GM18909 (cell line): ENCODE data around the gene ZC3H8.
A peak's percentile ranks its signal among the peaks of the same experiment; 100 is the strongest.
"Not testable (repeated sequence)": the region's sequence is repeated elsewhere in the genome, so short reads cannot be mapped to it uniquely, and the experiment has no call there.

Source experiments
- ATAC-seq: cut with Tn5 transposase; IDR thresholded peaks from one replicate; pipeline ENCODE4 v1.9.1; 2021; ENCODE audit warnings: mild to moderate bottlenecking; ENCODE audit not compliant: unreplicated experiment, poor library complexity

ZC3H8 gene

DNA sequence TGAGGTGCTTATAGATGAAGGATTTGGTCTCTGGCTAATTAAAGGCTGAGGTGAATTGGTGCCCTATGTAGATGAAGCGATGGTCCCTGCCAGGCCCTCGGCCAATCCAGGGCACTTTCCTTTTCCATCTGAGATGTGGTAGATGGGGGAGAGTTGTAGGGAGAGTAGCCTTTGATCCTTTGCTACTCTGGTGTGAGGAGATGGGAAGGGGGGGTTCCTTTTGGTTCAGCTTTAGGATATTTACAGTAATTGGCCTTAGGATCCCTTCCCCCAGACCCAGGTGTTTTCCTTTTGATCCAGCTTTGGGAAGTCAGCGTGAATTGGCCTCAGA is 5.4 kb upstream of the ZC3H8 start:
- ATAC-seq = no peak

DNA sequence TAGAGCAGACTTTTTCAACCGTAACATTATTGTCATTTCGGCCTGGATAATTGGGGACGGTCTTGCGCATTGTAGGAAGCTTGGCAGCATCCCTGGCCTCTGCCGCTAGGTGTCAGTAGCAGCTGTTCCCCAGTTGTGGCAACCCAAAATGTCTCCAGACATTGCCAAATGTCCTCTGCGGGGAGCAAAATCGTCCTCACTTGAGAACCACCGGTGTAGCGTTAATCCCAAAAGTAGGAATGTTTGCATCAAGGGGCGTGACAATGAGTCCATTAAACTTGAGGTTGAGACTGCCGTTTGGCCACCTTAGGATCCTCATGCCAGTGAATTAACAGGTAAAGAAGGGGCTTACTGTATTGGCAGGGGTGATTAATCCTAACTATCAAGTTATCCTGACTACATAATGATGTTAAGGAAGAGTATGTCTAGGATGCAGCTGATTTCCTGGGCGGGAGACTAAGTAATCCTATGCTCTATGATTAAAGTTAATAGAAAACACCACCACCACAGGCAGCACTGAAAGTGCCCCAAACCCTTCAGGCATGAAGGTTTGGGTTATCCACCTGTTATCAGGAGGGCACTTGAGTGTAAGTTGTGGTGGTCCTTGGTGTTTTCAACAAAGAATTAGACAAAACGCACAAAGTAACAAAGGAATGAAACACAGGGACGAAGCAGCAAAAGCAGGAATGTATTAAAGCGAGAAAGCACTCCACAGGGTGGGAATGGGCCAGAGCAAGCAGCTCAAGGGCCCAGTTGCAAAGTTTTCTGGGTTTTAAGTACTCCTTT is 4.9 kb upstream of the ZC3H8 start:
- ATAC-seq = peak; percentile 49

DNA sequence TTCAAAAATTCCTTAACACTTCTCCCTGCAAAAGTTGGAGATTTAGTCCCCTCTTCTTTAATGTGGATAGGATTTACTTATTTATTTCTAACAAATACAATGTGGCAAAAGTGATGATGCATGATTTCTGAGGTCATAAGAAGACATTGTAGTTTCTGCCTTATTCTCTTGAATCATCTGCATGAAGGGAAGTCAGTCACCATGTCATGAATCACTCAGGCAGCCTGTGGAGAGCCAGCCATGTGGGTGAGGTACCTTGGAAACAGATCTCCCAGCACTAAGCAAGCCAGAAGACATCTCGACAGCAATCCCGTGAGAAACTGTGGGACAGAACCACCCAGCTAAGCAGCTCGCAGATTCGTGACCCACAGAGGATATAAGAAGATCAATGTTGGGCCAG is 2.7 kb upstream of the ZC3H8 start:
- no peak for ATAC-seq

DNA sequence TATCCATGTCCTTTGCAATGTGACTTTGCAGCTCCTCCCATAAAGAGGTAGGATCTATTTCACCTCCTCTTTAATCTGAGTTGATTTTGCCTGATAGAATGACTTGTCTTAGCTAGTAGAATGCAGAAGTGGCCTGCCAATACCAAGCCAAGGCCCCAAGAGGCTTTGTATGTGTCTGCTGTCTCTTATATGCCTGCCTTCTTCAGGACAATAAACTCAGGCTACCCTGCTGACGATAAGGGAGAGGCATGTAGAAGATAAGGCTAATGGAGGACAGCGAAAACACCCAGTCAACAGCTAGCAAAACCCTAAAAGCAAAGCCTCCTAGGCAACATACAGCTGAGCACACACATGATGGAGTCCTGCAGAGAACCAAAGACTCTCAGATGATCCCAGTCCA is 1.8 kb upstream of the ZC3H8 start:
- no peak for ATAC-seq

DNA sequence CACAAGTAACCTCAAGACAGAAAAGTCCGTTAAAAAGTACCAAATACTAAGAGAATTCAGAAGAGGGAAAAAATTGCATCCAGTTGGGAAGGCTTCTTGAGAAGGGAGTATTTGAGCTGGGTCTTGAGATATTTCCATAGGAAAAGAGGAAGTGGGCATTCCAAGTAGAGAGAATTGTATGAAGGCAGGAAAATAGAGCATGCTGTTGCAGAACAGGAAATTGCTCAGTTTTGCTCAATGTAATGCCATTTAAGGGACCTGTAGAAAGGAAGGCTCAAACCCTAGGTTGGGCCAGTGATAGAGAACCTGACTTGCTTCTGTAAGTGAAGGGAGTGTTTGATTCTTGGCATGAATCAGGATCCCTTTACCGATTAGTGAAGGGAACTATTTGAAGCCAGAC is 1.0 kb upstream of the ZC3H8 start:
- ATAC-seq = no peak

DNA sequence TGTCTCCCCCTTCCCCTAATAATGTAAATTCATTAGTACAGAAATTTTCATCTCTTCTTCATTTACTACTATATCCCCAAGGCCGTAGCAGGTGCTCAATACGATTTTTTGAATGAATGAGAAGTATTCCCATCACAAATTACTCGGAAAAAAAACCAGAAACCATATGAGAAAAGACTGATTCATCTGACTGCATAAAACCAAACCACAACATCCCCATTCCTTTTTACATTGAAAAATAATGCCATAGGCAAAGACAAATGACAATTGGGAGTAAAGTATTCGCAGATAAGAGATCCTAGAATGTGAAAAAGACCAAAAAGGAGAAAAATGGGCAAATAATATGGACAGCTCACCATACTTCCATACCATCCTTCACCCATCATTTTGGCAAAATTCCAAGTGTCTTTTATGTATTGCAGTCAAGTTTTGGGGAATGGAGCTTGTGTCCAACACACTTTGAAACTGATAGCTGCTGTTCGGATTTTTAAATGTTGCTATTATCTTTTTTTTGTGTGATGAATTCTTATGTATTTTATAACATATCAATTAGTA is 1.5 kb downstream of the ZC3H8 start:
- ATAC-seq = no peak

DNA sequence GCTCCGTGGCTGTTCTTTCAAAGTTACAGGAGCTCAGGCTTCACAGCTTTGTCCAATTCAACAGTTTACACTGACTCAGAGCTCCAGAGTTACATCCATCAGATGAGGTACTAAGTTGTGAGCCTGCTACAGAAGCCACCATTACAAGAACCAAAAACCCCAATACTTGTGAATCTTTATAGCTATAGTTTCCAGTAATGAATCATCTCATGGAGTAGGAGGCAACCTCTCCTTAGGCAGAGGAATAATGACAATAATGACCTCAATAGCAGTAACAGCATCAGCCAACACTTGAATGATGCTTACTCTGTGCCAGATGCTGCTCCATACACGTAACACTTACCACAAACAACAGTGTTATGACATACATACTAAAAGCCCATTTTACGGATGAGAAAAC is 3.6 kb downstream of the ZC3H8 start:
- ATAC-seq = no peak

- ATAC-seq = no peak
These were observed 10.0 kb downstream of the ZC3H8 start for GRCh38 chr2:112244854-112245253.

DNA sequence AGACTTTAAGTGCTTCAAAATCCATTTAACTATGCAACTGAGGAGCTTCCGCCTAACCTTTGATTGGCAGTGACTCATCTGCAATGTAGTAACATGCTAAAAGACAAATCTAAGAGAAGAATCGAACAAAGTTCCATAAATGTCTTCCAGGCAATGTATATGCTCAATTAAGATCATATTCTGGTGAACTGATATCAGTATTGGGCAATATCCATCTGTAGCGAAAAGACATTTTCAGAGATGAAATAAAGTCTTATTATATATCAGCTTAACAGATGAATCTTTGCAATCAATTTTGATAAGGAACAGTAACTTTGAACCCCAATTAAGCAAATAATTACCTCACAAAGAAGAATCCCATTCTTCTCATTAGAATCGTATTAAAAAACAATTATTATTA is 11.6 kb downstream of the ZC3H8 start:
- no peak for ATAC-seq

DNA sequence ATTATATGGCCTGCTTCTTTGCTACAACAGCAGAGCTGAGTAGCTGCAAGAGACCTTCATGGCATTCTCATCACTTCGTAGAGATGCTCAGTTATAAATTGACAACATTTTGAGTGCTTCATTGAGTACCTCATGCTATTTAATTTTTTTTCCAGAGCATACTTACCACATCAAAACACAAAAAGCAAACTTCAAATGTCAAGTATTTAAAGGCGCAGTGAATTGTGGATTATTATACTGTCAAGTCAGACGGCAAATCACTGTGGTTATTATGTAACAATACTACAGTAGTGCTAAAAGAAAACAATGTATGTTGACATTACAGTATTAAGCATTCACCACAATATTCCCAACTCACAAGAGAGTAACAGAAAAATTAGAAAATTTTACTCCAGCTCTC is 12.5 kb downstream of the ZC3H8 start:
- ATAC-seq = no peak

DNA sequence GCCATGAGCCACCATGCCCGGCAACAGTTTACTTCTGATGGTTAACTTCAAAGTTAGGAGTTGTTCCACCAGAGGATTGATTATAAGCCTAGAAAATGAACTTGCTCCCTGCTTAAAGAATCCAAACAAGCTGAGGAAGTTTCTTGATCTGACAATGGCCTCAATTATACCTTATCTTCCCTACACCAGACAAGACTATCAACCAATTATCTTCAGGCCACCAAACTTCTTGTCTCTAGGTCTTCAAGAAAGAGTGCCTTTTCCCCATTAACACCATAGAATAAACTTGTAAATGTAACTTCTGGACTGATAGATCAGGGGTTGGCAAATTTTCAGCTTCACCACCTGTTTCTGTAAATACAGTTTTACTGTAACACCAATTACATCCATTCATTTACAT is 15.0 kb downstream of the ZC3H8 start:
- no peak for ATAC-seq

GRCh38 chr2:112230371-112230770 is 24.5 kb downstream of the ZC3H8 start:
- ATAC-seq = no peak

GRCh38 chr2:112229348-112229747 is 25.5 kb downstream of the ZC3H8 start:
- no peak for ATAC-seq

DNA sequence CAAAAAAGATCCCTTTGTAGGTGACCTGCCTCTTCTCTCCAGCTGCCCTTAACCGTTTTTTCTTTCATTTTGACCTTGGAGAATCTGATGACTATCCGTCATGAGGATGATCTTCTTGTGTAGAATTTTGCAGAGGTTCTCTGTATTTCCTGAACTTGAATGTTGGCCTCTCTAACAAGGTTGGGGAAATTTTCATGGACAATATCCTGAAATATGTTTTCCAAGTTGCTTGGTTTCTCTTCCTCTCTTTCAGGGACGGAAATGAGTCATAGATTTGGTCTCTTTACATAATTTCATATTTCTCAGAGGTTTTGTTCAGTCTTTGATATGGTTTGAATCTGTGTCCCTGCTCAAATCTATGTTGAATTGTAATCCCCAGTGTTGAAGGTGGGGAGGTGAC is 34.0 kb downstream of the ZC3H8 start:
- no peak for ATAC-seq

GRCh38 chr2:112220186-112220585 is 34.7 kb downstream of the ZC3H8 start:
- no peak for ATAC-seq

DNA sequence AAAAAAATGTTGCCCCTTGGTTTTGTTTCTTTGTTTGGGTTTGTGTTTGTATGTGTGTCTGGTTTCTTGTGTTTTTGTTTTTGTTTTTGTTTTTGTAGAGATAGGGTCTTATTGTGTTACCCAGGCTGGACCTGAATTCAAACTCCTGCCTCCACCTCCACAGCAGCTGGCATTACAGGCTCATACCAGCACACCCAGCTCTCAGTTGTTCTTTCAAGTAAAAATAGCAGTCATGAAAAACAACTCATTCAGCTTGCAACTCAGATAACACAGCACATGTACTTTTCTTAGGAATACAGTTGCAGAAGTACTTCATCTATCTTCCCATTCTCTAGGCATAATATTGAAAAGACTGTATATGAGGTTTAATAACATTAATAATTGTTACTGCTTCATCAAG is 37.0 kb downstream of the ZC3H8 start:
- no peak for ATAC-seq

- no peak for ATAC-seq
These were observed 38.7 kb downstream of the ZC3H8 start for GRCh38 chr2:112216167-112216566.

GRCh38 chr2:112207905-112208304 is 46.9 kb downstream of the ZC3H8 start:
- ATAC-seq = not testable (repeated sequence)

DNA sequence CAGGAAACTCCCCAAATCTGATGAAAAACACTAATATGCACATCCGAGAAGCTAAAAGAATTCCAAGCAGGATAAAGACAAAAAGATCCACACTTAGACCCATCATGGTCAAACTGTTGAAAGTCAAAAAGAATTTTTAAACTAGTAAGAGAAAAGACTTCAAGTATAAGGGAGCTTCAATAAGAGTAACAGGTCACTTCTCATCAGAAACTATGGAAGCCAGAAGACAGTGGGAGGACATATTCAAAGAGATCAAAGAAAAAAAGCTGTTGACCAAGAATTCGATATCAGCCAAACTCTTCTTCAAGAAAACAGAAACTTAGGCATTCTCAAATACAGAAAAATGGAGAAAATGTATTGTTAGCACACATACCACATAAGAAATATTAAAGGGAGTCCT is 50.4 kb downstream of the ZC3H8 start:
- no peak for ATAC-seq

DNA sequence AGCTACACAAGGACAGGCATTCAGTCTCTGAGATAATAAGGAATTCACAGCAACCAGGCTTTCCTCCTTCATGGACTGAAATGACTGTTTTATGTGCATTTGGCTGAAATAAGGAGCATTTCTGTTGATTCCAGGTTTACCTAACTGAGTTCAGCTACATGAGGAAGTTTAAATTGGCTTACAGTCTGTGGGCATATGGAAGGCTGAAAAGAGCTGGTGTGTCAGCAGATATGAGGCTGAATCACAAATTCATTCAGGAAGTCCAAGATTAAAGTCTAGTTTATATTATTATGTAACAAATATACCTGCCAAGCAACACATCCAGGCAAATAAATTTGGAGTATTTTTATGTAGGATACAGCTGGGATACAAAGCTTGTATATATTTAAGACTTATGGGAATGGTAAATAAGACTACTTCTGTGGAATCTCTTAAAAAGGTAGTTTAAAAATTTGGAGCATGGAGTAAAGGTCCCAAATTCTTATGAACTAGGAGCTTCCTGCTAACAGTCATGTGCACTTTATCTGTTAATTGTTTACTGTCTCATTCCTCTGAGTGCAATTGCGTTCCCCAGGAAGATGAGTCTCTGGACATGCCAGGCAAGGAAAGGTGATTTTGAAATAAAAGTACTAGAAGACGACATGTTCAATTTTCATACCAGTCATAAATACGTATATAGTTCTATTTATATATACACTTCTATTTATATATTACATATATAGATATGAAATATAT is 53.0 kb downstream of the ZC3H8 start:
- no peak for ATAC-seq

GRCh38 chr2:112199188-112199587 is 55.7 kb downstream of the ZC3H8 start:
- no peak for ATAC-seq

- no peak for ATAC-seq
These were observed 56.1 kb downstream of the ZC3H8 start for GRCh38 chr2:112198780-112199179.
